ENCODE results near the gene CSE1L.
"Not testable (repeated sequence)": the region's sequence is repeated elsewhere in the genome, so short reads cannot be mapped to it uniquely, and the experiment has no call there.

Gene CSE1L

DNA sequence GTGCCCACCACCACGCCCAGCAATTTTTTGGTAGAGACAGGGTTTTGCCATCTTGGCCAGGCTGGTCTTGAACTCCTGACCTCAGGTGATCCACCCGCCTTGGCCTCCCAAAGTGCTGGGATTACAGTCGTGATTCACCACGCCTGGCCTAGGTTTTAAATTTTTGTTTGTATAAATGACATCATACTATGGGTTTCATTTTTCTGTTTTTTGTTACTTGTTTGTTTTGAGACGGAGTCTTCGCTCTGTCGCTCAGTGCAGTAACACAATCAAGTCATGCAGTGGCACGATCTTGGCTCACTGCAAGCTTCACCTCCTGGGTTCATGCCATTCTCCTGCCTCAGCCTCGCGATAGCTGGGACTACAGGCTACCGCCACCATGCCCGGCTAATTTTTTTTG lies 36.2 kb downstream of the CSE1L start:
- DNase-seq, result not testable (repeated sequence)

DNA sequence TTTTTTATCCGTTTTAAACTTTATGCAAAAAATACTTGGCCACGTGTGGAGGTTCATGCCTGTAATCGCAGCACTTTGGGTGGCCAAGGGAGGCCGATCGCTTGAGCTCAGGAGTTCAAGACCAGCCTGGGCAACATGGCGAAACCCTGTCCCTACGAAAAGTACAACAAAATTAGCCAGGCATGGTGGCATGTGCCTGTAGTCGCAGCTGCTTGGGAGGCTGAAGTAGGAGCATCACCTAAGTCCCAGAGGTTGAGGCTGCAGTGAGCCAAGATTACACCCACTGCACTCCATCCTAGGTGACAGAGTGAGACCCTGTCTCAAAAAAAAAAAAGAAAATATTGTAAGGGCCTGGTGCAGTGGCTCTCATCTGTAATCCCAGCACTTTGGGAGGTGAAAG lies 45.0 kb downstream of the CSE1L start:
- no peak for DNase-seq

DNA sequence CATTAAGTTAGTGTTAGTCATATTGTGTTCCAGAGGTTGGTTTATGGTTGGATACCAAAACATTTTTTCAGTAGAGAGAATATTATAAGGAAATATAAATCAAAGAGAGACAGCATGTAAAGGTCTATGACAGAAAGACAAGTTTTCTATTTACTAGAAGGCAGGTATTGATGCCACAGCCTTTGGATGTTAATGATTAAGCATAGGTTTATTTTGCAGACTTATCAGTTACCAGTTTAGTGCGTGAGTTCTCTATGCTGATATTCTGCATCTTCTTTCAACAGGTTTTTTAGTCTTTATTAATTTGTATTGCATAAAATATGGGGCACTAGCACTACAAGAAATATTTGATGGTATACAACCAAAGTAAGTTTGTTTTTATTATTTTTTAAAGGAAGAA lies 45.6 kb downstream of the CSE1L start:
- no peak for DNase-seq

DNA sequence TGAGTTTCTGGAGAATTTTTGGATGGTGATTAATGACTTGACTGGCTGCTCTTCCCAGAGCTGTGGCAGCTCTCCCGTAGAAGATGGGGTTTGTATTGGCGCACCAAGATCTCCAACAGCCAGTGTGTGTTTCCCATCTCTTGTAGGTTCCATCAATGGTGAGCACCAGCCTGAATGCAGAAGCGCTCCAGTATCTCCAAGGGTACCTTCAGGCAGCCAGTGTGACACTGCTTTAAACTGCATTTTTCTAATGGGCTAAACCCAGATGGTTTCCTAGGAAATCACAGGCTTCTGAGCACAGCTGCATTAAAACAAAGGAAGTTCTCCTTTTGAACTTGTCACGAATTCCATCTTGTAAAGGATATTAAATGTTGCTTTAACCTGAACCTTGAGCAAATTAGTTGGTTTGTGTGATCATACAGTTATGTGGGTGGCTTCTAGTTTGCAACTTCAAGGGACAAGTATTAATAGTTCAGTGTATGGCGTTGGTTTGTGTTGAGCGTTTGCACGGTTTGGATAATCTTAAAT lies 50.2 kb downstream of the CSE1L start:
- DNase-seq, result no peak

GRCh38 chr20:49097159-49097558 lies 51.0 kb downstream of the CSE1L start:
- DNase-seq, result no peak

DNA sequence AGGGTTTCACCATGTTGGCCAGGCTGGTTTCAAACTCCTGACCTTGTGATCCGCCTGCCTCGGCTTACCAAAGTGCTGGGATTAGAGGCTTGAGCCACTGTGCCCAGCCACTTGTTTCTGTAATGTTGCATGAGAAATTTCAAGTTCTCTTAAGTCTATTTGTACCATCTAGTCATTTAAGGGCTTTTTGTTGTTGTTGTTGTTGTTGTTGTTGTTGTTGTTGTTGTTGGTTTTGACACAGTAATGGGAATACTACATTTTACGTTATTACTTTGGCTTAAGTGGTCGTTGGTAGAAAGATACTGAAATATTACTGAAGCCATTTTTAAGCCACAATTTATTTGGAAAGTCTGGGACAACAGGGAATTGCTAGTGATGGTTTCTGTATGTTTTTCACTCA lies 52.0 kb downstream of the CSE1L start:
- DNase-seq, result no peak

DNA sequence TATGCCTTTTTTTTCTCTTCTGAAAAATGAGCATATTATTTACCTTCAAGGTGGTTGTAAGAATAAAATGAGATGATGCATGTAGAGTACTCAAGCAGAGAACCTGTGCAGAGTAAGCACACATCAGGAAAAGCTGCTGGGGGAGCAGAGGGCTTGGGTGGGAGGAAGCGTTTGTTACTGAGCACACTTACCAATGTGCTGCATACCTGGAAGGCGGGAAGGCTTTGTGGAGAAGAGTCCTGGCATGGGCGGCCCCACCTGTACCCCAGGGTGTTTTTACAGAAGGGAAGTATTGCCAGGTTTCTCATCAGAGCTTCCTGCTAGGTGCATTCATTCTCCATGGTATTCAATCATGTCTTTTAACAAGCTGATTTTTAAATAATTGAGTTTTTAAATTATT lies 52.9 kb downstream of the CSE1L start:
- DNase-seq, result no peak

- not testable (repeated sequence) for DNase-seq
Observed at GRCh38 chr20:49100292-49100691, 54.2 kb downstream of the CSE1L start.

- no peak for DNase-seq
Observed at GRCh38 chr20:49100972-49101371, 54.9 kb downstream of the CSE1L start.

GRCh38 chr20:49103019-49103418 lies 56.9 kb downstream of the CSE1L start:
- DNase-seq, result no peak

- no peak for DNase-seq
Observed at GRCh38 chr20:49103647-49104364, 57.7 kb downstream of the CSE1L start.

- no peak for DNase-seq
Observed at GRCh38 chr20:49104365-49104648, 58.2 kb downstream of the CSE1L start.

GRCh38 chr20:49104979-49105547 lies 59.0 kb downstream of the CSE1L start:
- not testable (repeated sequence) for DNase-seq

DNA sequence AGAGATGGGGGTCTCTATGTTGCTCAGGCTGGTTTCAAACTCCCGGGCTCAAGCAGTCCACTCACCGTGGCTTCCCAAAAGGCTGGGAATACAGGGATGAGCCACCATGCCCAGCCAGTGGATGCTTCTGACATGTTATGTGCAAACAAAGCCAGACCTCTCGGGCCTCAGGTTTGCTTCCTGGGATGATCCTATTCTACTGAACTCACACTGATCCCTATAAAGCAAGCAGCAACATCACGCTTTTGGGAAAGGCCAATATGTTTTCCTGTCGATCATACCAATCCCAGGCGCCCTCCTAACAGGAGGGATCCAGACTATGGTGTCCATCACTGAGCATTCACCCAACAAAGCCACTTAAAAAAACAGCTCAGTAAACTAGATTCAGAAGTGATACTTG lies 60.2 kb downstream of the CSE1L start:
- DNase-seq, result no peak

DNA sequence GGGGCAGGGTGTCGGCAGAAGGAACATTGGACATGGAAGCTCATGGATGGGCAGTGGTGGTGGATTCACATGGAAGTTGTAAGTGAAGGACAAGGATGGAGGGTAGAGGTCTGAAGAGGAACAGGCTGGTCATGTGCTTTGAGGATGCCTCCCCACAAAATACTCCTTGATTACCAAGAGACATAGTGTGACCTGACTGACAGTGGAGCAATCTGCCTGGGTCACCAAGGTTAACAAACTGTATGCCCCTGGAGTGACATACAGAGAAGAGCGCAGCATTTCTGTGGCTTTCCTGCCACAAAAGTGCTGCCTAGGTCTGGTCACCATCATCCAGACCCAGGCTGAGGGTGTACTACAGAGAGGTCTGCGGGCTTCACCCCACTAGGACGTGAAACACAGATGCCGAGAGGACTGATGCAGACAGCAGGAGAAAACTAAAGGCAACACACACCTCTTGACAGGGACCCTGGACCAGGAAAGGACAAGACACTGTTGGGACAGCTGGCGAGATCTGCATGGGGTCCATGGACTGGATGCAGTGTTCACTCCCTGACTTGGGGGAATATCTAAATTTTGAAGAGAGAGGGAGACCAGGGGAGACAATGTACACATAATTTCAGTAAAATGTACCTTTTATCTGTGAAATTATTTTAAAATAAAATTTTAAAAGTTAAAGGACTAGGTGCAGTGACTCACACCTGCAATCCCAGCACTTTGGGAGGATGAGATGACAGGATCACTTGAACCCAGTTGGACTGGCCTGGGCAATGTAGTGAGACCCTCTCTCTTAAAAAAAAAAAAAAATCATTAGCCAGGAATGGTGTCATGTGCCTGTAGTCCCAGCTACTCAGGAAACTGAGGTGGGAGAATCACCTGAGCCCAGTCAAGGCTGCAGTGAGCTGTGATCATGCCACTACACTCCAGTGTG lies 64.9 kb downstream of the CSE1L start:
- DNase-seq, result no peak

GRCh38 chr20:49112596-49113274 lies 66.6 kb downstream of the CSE1L start:
- DNase-seq, result no peak

DNA sequence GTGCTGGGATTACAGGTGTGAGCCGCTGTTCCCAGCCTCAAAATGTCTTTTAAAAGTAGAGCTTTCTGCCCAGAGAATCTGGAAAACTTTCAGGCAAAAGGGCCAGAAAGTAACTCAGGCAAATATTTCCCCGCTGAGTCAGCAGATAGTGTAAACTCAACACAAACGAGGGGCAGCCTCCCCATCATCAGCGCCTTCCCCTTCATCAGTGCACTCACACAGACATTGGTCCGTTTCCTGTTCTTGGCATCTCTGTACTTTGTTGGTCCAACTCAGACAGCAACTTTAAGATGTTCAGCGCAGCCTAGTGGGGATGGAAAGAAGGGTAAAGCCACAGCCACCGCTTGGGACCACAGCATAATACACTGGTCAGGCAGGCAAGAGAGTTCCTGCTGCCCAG lies 69.5 kb downstream of the CSE1L start:
- DNase-seq, result no peak

- no peak for DNase-seq
Observed at GRCh38 chr20:49118307-49118706, 72.2 kb downstream of the CSE1L start.

DNA sequence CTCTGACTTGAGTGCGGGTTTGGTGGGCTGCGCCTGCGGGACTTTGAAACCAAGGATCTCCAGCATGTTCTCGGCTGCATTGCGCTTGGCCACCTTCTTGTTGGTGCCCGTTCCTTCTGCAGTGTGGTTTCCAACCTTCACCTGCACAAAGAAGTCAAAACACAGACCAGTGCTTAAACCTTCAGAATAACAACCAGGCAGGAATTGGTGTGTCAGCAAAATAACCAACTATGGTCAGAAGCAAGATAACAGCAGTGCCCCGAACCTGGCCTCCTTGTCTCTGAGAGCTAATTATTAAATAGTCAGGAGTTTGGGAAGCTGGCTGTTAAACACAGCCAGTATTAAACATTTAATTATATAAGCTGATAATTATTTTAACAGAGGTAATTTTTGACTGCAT lies 73.9 kb downstream of the CSE1L start:
- no peak for DNase-seq

- DNase-seq, result no peak
Observed at GRCh38 chr20:49122920-49123319, 76.8 kb downstream of the CSE1L start.

GRCh38 chr20:49123982-49124381 lies 77.9 kb downstream of the CSE1L start:
- no peak for DNase-seq

DNA sequence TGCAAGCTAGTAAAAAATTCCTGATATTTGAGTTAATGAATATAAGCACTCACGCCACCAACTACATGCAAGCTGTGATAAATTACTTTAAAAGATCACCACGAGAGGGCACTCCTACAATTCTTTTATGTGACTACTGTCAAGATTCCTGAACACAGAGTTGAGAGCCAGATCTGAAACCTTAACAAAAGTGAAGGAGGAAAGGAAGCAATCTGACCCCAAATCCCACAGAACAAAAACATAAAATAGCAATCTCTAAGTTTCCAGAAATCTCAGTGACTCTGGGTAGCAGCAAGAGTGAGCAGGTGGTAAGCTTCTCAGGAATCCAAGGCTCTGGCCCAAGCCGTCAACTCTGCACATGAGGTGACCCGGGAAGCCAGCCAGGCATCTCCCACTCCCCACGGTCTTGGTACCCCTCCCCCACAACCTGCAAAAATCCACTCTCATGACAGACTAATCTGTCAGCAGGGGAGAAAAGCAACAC lies 86.9 kb downstream of the CSE1L start:
- DNase-seq, result no peak

GRCh38 chr20:49133571-49133970 lies 87.5 kb downstream of the CSE1L start:
- DNase-seq, result no peak
